ENCODE measurements around the gene NPIPB6. TPM values are rescaled to one million over a fixed set of nuclear protein-coding genes. Genes with fewer than 3 reads are reported as not detected.

NPIPB6 gene
- polyA plus RNA-seq, 2 donors, result 0.21 to 0.77 TPM

GRCh38 chr16:28324887-28325279 is 38.4 kb downstream of the NPIPB6 start:
- Histone ChIP-seq H3K27ac (ENCODE audit: low read depth in 2 of 2, low read length in 1 of 2) (no peak overlapping the region), H3K27me3 (ENCODE audit: control insufficient read depth in 1 of 2, insufficient read depth in 2 of 2, low read length in 2 of 2) (no peaks in the 10 kb centered on the region), H3K4me3 (ENCODE audit: low read depth in 1 of 2, low read length in 2 of 2) (no peak overlapping the region), H3K9me3 (ENCODE audit: control insufficient read depth in 2 of 2, insufficient read depth in 1 of 2, low read depth in 1 of 2, low read length in 1 of 2) (no peaks in the 10 kb centered on the region), H3K4me1 (ENCODE audit: control insufficient read depth in 2 of 2, insufficient read depth in 2 of 2, low read length in 1 of 2) (no peaks in the 10 kb centered on the region), H3K36me3 (ENCODE audit: control insufficient read depth in 2 of 2, insufficient read depth in 2 of 2, low read length in 1 of 2) (no peaks in the 10 kb centered on the region)
- WGBS, 2 donors, result 88 to 92% methylated on average over 3 of the region's 3 CpGs

GRCh38 chr16:28324235-28324886 is 38.9 kb downstream of the NPIPB6 start:
- WGBS, 2 donors, result 77% methylated on average over 5 of the region's 5 CpGs
- Histone ChIP-seq H3K27me3 (ENCODE audit: control insufficient read depth in 1 of 2, insufficient read depth in 2 of 2, low read length in 2 of 2) (no peaks in the 10 kb centered on the region), H3K4me1 (ENCODE audit: control insufficient read depth in 2 of 2, insufficient read depth in 2 of 2, low read length in 1 of 2) (no peaks in the 10 kb centered on the region), H3K36me3 (ENCODE audit: control insufficient read depth in 2 of 2, insufficient read depth in 2 of 2, low read length in 1 of 2) (no peaks in the 10 kb centered on the region), H3K27ac (ENCODE audit: low read depth in 2 of 2, low read length in 1 of 2) (no peak overlapping the region), H3K4me3 (ENCODE audit: low read depth in 1 of 2, low read length in 2 of 2) (no peak overlapping the region), H3K9me3 (ENCODE audit: control insufficient read depth in 2 of 2, insufficient read depth in 1 of 2, low read depth in 1 of 2, low read length in 1 of 2) (no peaks in the 10 kb centered on the region)

- Histone ChIP-seq H3K27me3 (ENCODE audit: control insufficient read depth in 1 of 2, insufficient read depth in 2 of 2, low read length in 2 of 2) (no peaks in the 10 kb centered on the region), H3K9me3 (ENCODE audit: control insufficient read depth in 2 of 2, insufficient read depth in 1 of 2, low read depth in 1 of 2, low read length in 1 of 2) (no peaks in the 10 kb centered on the region), H3K4me3 (ENCODE audit: low read depth in 1 of 2, low read length in 2 of 2) (no peak overlapping the region), H3K36me3 (ENCODE audit: control insufficient read depth in 2 of 2, insufficient read depth in 2 of 2, low read length in 1 of 2) (no peaks in the 10 kb centered on the region), H3K27ac (ENCODE audit: low read depth in 2 of 2, low read length in 1 of 2) (no peak overlapping the region), H3K4me1 (ENCODE audit: control insufficient read depth in 2 of 2, insufficient read depth in 2 of 2, low read length in 1 of 2) (no peaks in the 10 kb centered on the region)
- WGBS, 2 donors, result 58 to 63% methylated on average over 20 of the region's 20 CpGs
Observed at GRCh38 chr16:28321700-28322411, 41.5 kb downstream of the NPIPB6 start.

- H3K27ac ChIP-seq (ENCODE audit: low read depth in 2 of 2, low read length in 1 of 2), result no peak overlapping the region
- no peaks in the 10 kb centered on the region for H3K9me3 ChIP-seq (ENCODE audit: control insufficient read depth in 2 of 2, insufficient read depth in 1 of 2, low read depth in 1 of 2, low read length in 1 of 2)
Observed at GRCh38 chr16:28320741-28321140, 42.6 kb downstream of the NPIPB6 start.

GRCh38 chr16:28320023-28320561 is 43.2 kb downstream of the NPIPB6 start:
- no peaks in the 10 kb centered on the region for H3K4me1 ChIP-seq (ENCODE audit: control insufficient read depth in 2 of 2, insufficient read depth in 2 of 2, low read length in 1 of 2)
- 97% methylated on average over 69 to 73 of the region's 73 CpGs for WGBS, 2 donors
- no peaks in the 10 kb centered on the region for H3K36me3 ChIP-seq (ENCODE audit: control insufficient read depth in 2 of 2, insufficient read depth in 2 of 2, low read length in 1 of 2)
- H3K27ac ChIP-seq (ENCODE audit: low read depth in 2 of 2, low read length in 1 of 2), result no peak overlapping the region
- no peaks in the 10 kb centered on the region for H3K9me3 ChIP-seq (ENCODE audit: control insufficient read depth in 2 of 2, insufficient read depth in 1 of 2, low read depth in 1 of 2, low read length in 1 of 2)
- H3K4me3 ChIP-seq (ENCODE audit: low read depth in 1 of 2, low read length in 2 of 2), result no peak overlapping the region
- H3K27me3 ChIP-seq (ENCODE audit: control insufficient read depth in 1 of 2, insufficient read depth in 2 of 2, low read length in 2 of 2), result no peaks in the 10 kb centered on the region

More at GRCh38 chr16:28320741-28321140, 42.6 kb downstream of the NPIPB6 start:
- Histone ChIP-seq H3K4me3 (ENCODE audit: low read depth in 1 of 2, low read length in 2 of 2) (no peak overlapping the region), H3K4me1 (ENCODE audit: control insufficient read depth in 2 of 2, insufficient read depth in 2 of 2, low read length in 1 of 2) (no peaks in the 10 kb centered on the region), H3K36me3 (ENCODE audit: control insufficient read depth in 2 of 2, insufficient read depth in 2 of 2, low read length in 1 of 2) (no peaks in the 10 kb centered on the region), H3K27me3 (ENCODE audit: control insufficient read depth in 1 of 2, insufficient read depth in 2 of 2, low read length in 2 of 2) (no peaks in the 10 kb centered on the region)
- 94 to 97% methylated on average over 39 to 49 of the region's 49 CpGs for WGBS, 2 donors

- H3K27ac ChIP-seq (ENCODE audit: low read depth in 2 of 2, low read length in 1 of 2), result no peak overlapping the region
- no peaks in the 10 kb centered on the region for H3K27me3 ChIP-seq (ENCODE audit: control insufficient read depth in 1 of 2, insufficient read depth in 2 of 2, low read length in 2 of 2)
- no peaks in the 10 kb centered on the region for H3K4me1 ChIP-seq (ENCODE audit: control insufficient read depth in 2 of 2, insufficient read depth in 2 of 2, low read length in 1 of 2)
- WGBS, 2 donors, result 93% methylated on average over 25 to 26 of the region's 26 CpGs
- H3K36me3 ChIP-seq (ENCODE audit: control insufficient read depth in 2 of 2, insufficient read depth in 2 of 2, low read length in 1 of 2), result no peaks in the 10 kb centered on the region
- no peak overlapping the region for H3K4me3 ChIP-seq (ENCODE audit: low read depth in 1 of 2, low read length in 2 of 2)
- H3K9me3 ChIP-seq (ENCODE audit: control insufficient read depth in 2 of 2, insufficient read depth in 1 of 2, low read depth in 1 of 2, low read length in 1 of 2), result no peaks in the 10 kb centered on the region
Observed at GRCh38 chr16:28319476-28320022, 43.8 kb downstream of the NPIPB6 start.

- H3K4me1 ChIP-seq (ENCODE audit: control insufficient read depth in 2 of 2, insufficient read depth in 2 of 2, low read length in 1 of 2), result no peaks in the 10 kb centered on the region
- no peaks in the 10 kb centered on the region for H3K27me3 ChIP-seq (ENCODE audit: control insufficient read depth in 1 of 2, insufficient read depth in 2 of 2, low read length in 2 of 2)
- H3K4me3 ChIP-seq (ENCODE audit: low read depth in 1 of 2, low read length in 2 of 2), result no peak overlapping the region
- 81 to 83% methylated on average over 9 of the region's 9 CpGs for WGBS, 2 donors
- H3K9me3 ChIP-seq (ENCODE audit: control insufficient read depth in 2 of 2, insufficient read depth in 1 of 2, low read depth in 1 of 2, low read length in 1 of 2), result no peaks in the 10 kb centered on the region
- H3K27ac ChIP-seq (ENCODE audit: low read depth in 2 of 2, low read length in 1 of 2), result no peak overlapping the region
- no peaks in the 10 kb centered on the region for H3K36me3 ChIP-seq (ENCODE audit: control insufficient read depth in 2 of 2, insufficient read depth in 2 of 2, low read length in 1 of 2)
Observed at GRCh38 chr16:28318042-28318744, 45.1 kb downstream of the NPIPB6 start.

- Histone ChIP-seq H3K9me3 (ENCODE audit: control insufficient read depth in 2 of 2, insufficient read depth in 1 of 2, low read depth in 1 of 2, low read length in 1 of 2) (no peaks in the 10 kb centered on the region), H3K36me3 (ENCODE audit: control insufficient read depth in 2 of 2, insufficient read depth in 2 of 2, low read length in 1 of 2) (no peaks in the 10 kb centered on the region), H3K27me3 (ENCODE audit: control insufficient read depth in 1 of 2, insufficient read depth in 2 of 2, low read length in 2 of 2) (no peaks in the 10 kb centered on the region), H3K4me1 (ENCODE audit: control insufficient read depth in 2 of 2, insufficient read depth in 2 of 2, low read length in 1 of 2) (no peaks in the 10 kb centered on the region), H3K27ac (ENCODE audit: low read depth in 2 of 2, low read length in 1 of 2) (no peak overlapping the region), H3K4me3 (ENCODE audit: low read depth in 1 of 2, low read length in 2 of 2) (no peak overlapping the region)
- 54 to 55% methylated on average over 22 of the region's 22 CpGs for WGBS, 2 donors
Observed at GRCh38 chr16:28317040-28317880, 46.0 kb downstream of the NPIPB6 start.

GRCh38 chr16:28316054-28316453 is 47.3 kb downstream of the NPIPB6 start:
- Histone ChIP-seq H3K27ac (ENCODE audit: low read depth in 2 of 2, low read length in 1 of 2) (no peak overlapping the region), H3K4me3 (ENCODE audit: low read depth in 1 of 2, low read length in 2 of 2) (no peak overlapping the region), H3K9me3 (ENCODE audit: control insufficient read depth in 2 of 2, insufficient read depth in 1 of 2, low read depth in 1 of 2, low read length in 1 of 2) (no peaks in the 10 kb centered on the region), H3K4me1 (ENCODE audit: control insufficient read depth in 2 of 2, insufficient read depth in 2 of 2, low read length in 1 of 2) (no peaks in the 10 kb centered on the region), H3K36me3 (ENCODE audit: control insufficient read depth in 2 of 2, insufficient read depth in 2 of 2, low read length in 1 of 2) (no peaks in the 10 kb centered on the region), H3K27me3 (ENCODE audit: control insufficient read depth in 1 of 2, insufficient read depth in 2 of 2, low read length in 2 of 2) (no peaks in the 10 kb centered on the region)
- WGBS, 2 donors, result 83% methylated on average over 6 of the region's 6 CpGs

Data from esophagus (tissue), 2 donors.